PC-9 (cell line): ENCODE data around the gene DSCAML1.

Source experiments
- EZH2 ChIP-seq: fragments of 200-600 bp; sonication (generic); IDR thresholded peaks from 2 replicates; pipeline ENCODE4 v1.8.0; 2017; ENCODE audit warnings: antibody characterized with exemption, low read depth
- TF ChIP-seq, protein P1 (sequence below): fragments of 200-600 bp; sonication (generic); conservative IDR thresholded peaks from 2 replicates; pipeline ENCODE4 v1.6.1; 2017; ENCODE audit warnings: mixed run types, antibody characterized with exemption, mild to moderate bottlenecking, moderate library complexity

DNA sequence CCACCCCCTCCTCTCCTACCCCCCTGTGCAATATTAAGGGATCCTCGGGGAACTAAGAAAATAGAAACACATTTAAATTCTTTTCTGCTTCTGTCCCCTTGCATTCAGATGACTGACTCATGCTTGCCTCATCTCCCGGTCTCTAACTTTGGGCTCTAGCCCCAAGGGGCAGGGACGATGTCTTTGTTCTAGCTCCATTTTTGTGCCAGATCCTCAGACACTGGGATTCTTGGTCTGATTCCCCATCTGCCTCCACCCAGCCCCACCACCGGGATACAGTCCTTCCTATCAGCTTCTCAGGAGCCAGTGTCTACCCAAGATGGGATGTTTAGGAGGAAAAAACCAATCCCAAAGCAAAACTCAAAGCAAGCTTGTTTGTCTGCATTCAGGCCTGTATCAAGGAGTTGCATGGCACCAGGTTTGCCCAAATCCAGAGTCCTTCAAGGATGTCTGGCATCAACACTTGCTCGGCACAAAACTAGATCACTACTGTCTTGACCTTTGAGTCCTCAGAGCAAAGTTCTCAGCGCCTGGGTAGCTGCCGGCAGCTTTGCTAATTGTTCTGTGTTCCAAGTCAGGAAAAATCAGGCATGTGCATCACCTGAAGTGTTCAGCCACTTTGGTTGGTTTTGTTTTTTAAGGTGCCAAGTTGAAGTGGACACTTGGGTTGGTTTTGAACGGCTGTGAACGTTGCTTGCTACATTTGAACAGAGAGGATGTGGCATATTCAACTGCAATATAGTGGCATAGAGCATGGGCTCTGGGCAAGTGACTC, 212.8 kb downstream of the DSCAML1 start:
- TF ChIP-seq EZH2 = no peak
- TF ChIP-seq, protein P1, sequence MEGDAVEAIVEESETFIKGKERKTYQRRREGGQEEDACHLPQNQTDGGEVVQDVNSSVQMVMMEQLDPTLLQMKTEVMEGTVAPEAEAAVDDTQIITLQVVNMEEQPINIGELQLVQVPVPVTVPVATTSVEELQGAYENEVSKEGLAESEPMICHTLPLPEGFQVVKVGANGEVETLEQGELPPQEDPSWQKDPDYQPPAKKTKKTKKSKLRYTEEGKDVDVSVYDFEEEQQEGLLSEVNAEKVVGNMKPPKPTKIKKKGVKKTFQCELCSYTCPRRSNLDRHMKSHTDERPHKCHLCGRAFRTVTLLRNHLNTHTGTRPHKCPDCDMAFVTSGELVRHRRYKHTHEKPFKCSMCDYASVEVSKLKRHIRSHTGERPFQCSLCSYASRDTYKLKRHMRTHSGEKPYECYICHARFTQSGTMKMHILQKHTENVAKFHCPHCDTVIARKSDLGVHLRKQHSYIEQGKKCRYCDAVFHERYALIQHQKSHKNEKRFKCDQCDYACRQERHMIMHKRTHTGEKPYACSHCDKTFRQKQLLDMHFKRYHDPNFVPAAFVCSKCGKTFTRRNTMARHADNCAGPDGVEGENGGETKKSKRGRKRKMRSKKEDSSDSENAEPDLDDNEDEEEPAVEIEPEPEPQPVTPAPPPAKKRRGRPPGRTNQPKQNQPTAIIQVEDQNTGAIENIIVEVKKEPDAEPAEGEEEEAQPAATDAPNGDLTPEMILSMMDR = no peak
